GM12878 (cell line): ENCODE measurements around the gene MPEG1. TPM values are rescaled to one million over a fixed set of nuclear protein-coding genes. Genes with fewer than 3 reads are reported as not detected.

Experiments used
- ASH2L ChIP-seq: fragments of 300-600, 200-600 bp; sonication (generic); IDR thresholded peaks from 2 replicates; pipeline ENCODE4 v1.6.1; 2017; ENCODE audit warnings: low read depth, mild to moderate bottlenecking, borderline replicate concordance
- CBX5 ChIP-seq: sonication (generic); IDR thresholded peaks from 2 replicates; pipeline ENCODE4 v1.6.1; 2016; ENCODE audit warnings: low read depth, moderate library complexity, mild to moderate bottlenecking, inconsistent platforms
- EED ChIP-seq: sonication (generic); IDR thresholded peaks from 2 replicates; pipeline ENCODE4 v1.6.1; 2016; ENCODE audit warnings: antibody characterized with exemption, low read depth
- HDAC6 ChIP-seq: fragments of 200-600 bp; sonication (generic); IDR thresholded peaks from one replicate; pipeline ENCODE4 v1.8.0; 2017; ENCODE audit warnings: antibody characterized with exemption; ENCODE audit not compliant: unreplicated experiment
- HDGF ChIP-seq: fragments of 450-650 bp; IDR thresholded peaks from 2 replicates; pipeline ENCODE4 v1.6.1; 2016; ENCODE audit warnings: antibody characterized with exemption
- MEF2A ChIP-seq: IDR thresholded peaks from 2 replicates; pipeline ENCODE4 v1.6.1; 2011; ENCODE audit warnings: low read depth, mild to moderate bottlenecking, low read length, moderate library complexity; ENCODE audit not compliant: insufficient read depth
- MTA3 ChIP-seq: IDR thresholded peaks from 2 replicates; pipeline ENCODE4 v1.6.1; 2012; ENCODE audit warnings: low read length, inconsistent platforms, borderline replicate concordance
- MXI1 ChIP-seq: fragments of 150-350 bp; IDR thresholded peaks from 2 replicates; pipeline ENCODE4 v1.6.1; 2011; ENCODE audit warnings: low read depth, mild to moderate bottlenecking, inconsistent platforms, low read length, improper control_type of control experiment
- NR2C1 ChIP-seq: fragments of 450-650 bp; IDR thresholded peaks from 2 replicates; pipeline ENCODE4 v1.6.1; 2017; ENCODE audit warnings: antibody characterized with exemption, mild to moderate bottlenecking, moderate library complexity
- RFX5 ChIP-seq: IDR thresholded peaks from 2 replicates; pipeline ENCODE4 v1.6.1; 2011; ENCODE audit warnings: low read depth, low read length, improper control_type of control experiment
- SPI1 ChIP-seq: IDR thresholded peaks from 2 replicates; pipeline ENCODE4 v1.6.1; 2011; ENCODE audit warnings: low read depth, mild to moderate bottlenecking, low read length, moderate library complexity, borderline replicate concordance; ENCODE audit not compliant: insufficient read depth
- ZNF207 ChIP-seq: fragments of 450-650 bp; IDR thresholded peaks from 2 replicates; pipeline ENCODE4 v1.6.1; 2014; ENCODE audit warnings: antibody characterized with exemption, mild to moderate bottlenecking, borderline replicate concordance
- polyA plus RNA-seq, 11 experiments: library from polyadenylated mRNA; depleted of rRNA in 4 of 11; unstranded in 6 of 11; stranded (reverse) in 5 of 11; fragments of >200 nt; fragmentation: Nextera tagmentation in 4 of 11; fragmentation: Illumina TruSeq in 1 of 11; extraction: Ambion mirVana in 4 of 11; extraction: Trizol in 1 of 11; gene quantifications; 1 replicate in 1 of 11; 2 replicates in 10 of 11; pipeline versions ENCODE4 v1.2.1 to v1.2.3, GENCODE V29; 2011 to 2016; ENCODE audit warnings: inconsistent platforms in 2 of 11, missing spikeins in 2 of 11, low read depth in 1 of 11
- total RNA-seq, 4 experiments: library from RNA; depleted of rRNA in 3 of 4; stranded (reverse); fragments of >200 nt in 3 of 4; fragmentation: Illumina TruSeq in 1 of 4; extraction: Trizol in 1 of 4; gene quantifications; 2 replicates each; pipeline versions ENCODE4 v1.2.1 to v1.2.3, GENCODE V29; 2013 to 2021
- TF ChIP-seq, protein P1 (sequence below): fragments of 450-650 bp; IDR thresholded peaks from 2 replicates; pipeline ENCODE4 v1.6.1; 2016; ENCODE audit warnings: mild to moderate bottlenecking
- TF ChIP-seq, protein P2 (sequence below): fragments of 450-650 bp; IDR thresholded peaks from 2 replicates; pipeline ENCODE4 v1.6.1; 2016; ENCODE audit warnings: mild to moderate bottlenecking
- TF ChIP-seq, protein P3 (sequence below): fragments of 450-650 bp; IDR thresholded peaks from 2 replicates; pipeline ENCODE4 v1.6.1; 2018; ENCODE audit warnings: mild to moderate bottlenecking, low read depth, moderate library complexity; ENCODE audit not compliant: partially characterized antibody
- TF ChIP-seq, protein P4 (sequence below), 3 experiments: IDR thresholded peaks in 2 of 3; conservative IDR thresholded peaks in 1 of 3; 2 replicates each; pipeline ENCODE4 v1.5.1; 2011; ENCODE audit warnings: low read depth in 3 of 3, low read length in 3 of 3, mild to moderate bottlenecking in 3 of 3, control low read depth in 2 of 3, moderate library complexity in 2 of 3, inconsistent platforms in 1 of 3, mixed read lengths in 1 of 3; ENCODE audit not compliant: control insufficient read depth in 2 of 3, insufficient read depth in 1 of 3; ENCODE audit errors: extremely low read depth in 1 of 3
- TF ChIP-seq, protein P5 (sequence below): IDR thresholded peaks from 2 replicates; pipeline ENCODE4 v1.6.1; 2011; ENCODE audit warnings: borderline replicate concordance, low read depth, mild to moderate bottlenecking, moderate library complexity, mixed read lengths, low read length; ENCODE audit not compliant: insufficient read depth; ENCODE audit errors: extremely low read length

Gene MPEG1
- total and polyA plus RNA-seq, 10 of the 15 experiments (the other 5 are each of a cell fraction or from before 2014, with no cell fraction given): 1.3 to 15.6 (median 11.7) TPM; not detected in 1

DNA sequence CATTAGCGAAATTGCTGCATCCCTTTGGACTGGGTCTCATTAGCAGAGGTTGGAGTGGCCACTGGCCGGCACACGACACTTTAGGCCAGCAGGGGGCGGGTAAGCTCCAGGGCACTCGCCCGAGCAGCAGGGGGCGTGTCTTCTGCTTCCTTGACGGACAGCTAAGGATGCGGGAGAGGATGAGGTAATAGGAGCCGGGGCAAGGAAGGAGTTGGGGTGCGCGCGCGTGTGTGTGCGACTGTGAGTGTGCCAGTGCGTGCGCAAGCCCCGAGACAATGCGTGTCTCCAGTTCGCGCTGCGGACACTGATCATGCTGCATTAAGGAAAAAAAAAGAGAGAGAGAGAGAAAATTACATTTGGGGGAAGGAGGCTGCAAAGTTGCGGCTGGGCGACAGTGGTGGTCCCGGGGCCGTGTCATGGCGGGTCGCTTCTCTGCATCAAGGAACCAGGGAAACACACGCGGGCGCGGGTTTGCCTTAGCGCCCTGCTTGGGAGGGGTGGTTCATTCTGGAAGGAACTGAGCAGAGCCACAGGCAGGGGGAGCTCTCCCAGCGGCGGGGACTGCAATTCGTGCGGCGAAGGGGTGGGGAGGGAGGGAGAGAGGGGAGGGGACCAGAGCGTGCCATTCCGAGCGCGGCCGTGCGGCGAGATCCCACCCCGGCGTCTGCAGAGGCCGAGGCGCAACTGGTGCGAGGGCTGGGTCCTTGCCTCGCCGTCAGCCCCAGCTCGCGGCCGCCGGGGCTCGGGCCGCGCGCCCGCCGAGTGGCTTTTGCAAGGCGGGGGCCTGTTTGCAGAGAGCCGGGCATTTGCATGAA is 41.0 kb downstream of the MPEG1 start, which contains the start of gene DTX4 (continued):
- TF ChIP-seq, protein P1, sequence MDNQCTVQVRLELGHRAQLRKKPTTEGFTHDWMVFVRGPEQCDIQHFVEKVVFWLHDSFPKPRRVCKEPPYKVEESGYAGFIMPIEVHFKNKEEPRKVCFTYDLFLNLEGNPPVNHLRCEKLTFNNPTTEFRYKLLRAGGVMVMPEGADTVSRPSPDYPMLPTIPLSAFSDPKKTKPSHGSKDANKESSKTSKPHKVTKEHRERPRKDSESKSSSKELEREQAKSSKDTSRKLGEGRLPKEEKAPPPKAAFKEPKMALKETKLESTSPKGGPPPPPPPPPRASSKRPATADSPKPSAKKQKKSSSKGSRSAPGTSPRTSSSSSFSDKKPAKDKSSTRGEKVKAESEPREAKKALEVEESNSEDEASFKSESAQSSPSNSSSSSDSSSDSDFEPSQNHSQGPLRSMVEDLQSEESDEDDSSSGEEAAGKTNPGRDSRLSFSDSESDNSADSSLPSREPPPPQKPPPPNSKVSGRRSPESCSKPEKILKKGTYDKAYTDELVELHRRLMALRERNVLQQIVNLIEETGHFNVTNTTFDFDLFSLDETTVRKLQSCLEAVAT: peak; percentile 95
- TF ChIP-seq EED (peak; percentile 8; the same call in 1 of the 2 replicates), MTA3 (no peak; the same call in 1 of the 2 replicates), RFX5 (no peak), ZNF207 (peak; percentile 82), SPI1 (peak; percentile 12; the same call in 1 of the 2 replicates), HDAC6 (no peak), HDGF (peak; percentile 99), MXI1 (no peak; the same call in none of the 2 replicates), NR2C1 (no peak), ASH2L (no peak), MEF2A (0 out of 2 replicates have a peak, but pooled peaks have one; percentile 19), CBX5 (peak; percentile 85; the same call in 1 of the 2 replicates)
- TF ChIP-seq, protein P2, sequence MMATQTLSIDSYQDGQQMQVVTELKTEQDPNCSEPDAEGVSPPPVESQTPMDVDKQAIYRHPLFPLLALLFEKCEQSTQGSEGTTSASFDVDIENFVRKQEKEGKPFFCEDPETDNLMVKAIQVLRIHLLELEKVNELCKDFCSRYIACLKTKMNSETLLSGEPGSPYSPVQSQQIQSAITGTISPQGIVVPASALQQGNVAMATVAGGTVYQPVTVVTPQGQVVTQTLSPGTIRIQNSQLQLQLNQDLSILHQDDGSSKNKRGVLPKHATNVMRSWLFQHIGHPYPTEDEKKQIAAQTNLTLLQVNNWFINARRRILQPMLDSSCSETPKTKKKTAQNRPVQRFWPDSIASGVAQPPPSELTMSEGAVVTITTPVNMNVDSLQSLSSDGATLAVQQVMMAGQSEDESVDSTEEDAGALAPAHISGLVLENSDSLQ: peak; percentile 98
- TF ChIP-seq, protein P3, sequence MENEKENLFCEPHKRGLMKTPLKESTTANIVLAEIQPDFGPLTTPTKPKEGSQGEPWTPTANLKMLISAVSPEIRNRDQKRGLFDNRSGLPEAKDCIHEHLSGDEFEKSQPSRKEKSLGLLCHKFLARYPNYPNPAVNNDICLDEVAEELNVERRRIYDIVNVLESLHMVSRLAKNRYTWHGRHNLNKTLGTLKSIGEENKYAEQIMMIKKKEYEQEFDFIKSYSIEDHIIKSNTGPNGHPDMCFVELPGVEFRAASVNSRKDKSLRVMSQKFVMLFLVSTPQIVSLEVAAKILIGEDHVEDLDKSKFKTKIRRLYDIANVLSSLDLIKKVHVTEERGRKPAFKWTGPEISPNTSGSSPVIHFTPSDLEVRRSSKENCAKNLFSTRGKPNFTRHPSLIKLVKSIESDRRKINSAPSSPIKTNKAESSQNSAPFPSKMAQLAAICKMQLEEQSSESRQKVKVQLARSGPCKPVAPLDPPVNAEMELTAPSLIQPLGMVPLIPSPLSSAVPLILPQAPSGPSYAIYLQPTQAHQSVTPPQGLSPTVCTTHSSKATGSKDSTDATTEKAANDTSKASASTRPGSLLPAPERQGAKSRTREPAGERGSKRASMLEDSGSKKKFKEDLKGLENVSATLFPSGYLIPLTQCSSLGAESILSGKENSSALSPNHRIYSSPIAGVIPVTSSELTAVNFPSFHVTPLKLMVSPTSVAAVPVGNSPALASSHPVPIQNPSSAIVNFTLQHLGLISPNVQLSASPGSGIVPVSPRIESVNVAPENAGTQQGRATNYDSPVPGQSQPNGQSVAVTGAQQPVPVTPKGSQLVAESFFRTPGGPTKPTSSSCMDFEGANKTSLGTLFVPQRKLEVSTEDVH: peak; percentile 44
- TF ChIP-seq, protein P4, sequence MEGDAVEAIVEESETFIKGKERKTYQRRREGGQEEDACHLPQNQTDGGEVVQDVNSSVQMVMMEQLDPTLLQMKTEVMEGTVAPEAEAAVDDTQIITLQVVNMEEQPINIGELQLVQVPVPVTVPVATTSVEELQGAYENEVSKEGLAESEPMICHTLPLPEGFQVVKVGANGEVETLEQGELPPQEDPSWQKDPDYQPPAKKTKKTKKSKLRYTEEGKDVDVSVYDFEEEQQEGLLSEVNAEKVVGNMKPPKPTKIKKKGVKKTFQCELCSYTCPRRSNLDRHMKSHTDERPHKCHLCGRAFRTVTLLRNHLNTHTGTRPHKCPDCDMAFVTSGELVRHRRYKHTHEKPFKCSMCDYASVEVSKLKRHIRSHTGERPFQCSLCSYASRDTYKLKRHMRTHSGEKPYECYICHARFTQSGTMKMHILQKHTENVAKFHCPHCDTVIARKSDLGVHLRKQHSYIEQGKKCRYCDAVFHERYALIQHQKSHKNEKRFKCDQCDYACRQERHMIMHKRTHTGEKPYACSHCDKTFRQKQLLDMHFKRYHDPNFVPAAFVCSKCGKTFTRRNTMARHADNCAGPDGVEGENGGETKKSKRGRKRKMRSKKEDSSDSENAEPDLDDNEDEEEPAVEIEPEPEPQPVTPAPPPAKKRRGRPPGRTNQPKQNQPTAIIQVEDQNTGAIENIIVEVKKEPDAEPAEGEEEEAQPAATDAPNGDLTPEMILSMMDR (IDR thresholded peaks at IDR 0.05 in 2 of 3, conservative IDR thresholded peaks at IDR 0.05 in 1 of 3; ENCODE audit: control insufficient read depth in 2 of 3, extremely low read depth in 1 of 3, insufficient read depth in 1 of 3, low read depth in 3 of 3, low read length in 3 of 3): peak; percentile 97 to 98 (median 97)
- TF ChIP-seq, protein P5, sequence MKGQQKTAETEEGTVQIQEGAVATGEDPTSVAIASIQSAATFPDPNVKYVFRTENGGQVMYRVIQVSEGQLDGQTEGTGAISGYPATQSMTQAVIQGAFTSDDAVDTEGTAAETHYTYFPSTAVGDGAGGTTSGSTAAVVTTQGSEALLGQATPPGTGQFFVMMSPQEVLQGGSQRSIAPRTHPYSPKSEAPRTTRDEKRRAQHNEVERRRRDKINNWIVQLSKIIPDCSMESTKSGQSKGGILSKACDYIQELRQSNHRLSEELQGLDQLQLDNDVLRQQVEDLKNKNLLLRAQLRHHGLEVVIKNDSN: no peak
